ENCODE measurements around the gene MAD1L1. TPM values are rescaled to one million over a fixed set of nuclear protein-coding genes. Genes with fewer than 3 reads are reported as not detected.

MAD1L1 gene
- total RNA-seq, 4 donors from 2014 or later: 18.4 to 39.1 (median 25.7) TPM

GRCh38 chr7:2049111-2049781 lies 183.5 kb downstream of the MAD1L1 start:
- DNase-seq (ENCODE audit: low spot score) (no peak), ATAC-seq (ENCODE audit: low FRiP score) (no peak)
- no peak for TF ChIP-seq CTCF (IDR thresholded peaks at IDR 0.05)

GRCh38 chr7:2048531-2048930 lies 184.2 kb downstream of the MAD1L1 start:
- DNase-seq (ENCODE audit: low spot score): no peak
- TF ChIP-seq CTCF (IDR thresholded peaks at IDR 0.05): no peak
- no peak for ATAC-seq (ENCODE audit: low FRiP score)

- no peak for DNase-seq (ENCODE audit: low spot score)
- no peak for TF ChIP-seq CTCF (IDR thresholded peaks at IDR 0.05)
- ATAC-seq (ENCODE audit: low FRiP score): no peak
These were observed 184.7 kb downstream of the MAD1L1 start for GRCh38 chr7:2048006-2048405.

- DNase-seq (ENCODE audit: low spot score) (no peak), ATAC-seq (ENCODE audit: low FRiP score) (no peak)
- TF ChIP-seq CTCF (IDR thresholded peaks at IDR 0.05): no peak
These were observed 185.9 kb downstream of the MAD1L1 start for GRCh38 chr7:2046581-2047565.

GRCh38 chr7:2045559-2046405 lies 187.0 kb downstream of the MAD1L1 start:
- no peak for TF ChIP-seq CTCF (IDR thresholded peaks at IDR 0.05)
- DNase-seq (ENCODE audit: low spot score): no peak
- no peak for ATAC-seq (ENCODE audit: low FRiP score)

GRCh38 chr7:2044883-2045471 lies 187.8 kb downstream of the MAD1L1 start:
- DNase-seq (ENCODE audit: low spot score) (no peak), ATAC-seq (ENCODE audit: low FRiP score) (no peak)
- TF ChIP-seq CTCF (IDR thresholded peaks at IDR 0.05): no peak
